Mucosa of descending colon (tissue), 3 donors: Measurements from ENCODE around the gene SNRK. TPM values are rescaled to one million over a fixed set of nuclear protein-coding genes. Genes with fewer than 3 reads are reported as not detected.

Source experiments
- ATAC-seq: fragments of 200-7000 bp; cut with Tn5 transposase; one replicate; pipeline ENCODE4 v1.9.1; 2020; ENCODE audit warnings: mild to moderate bottlenecking, moderate library complexity
- DNase-seq, 3 donors: peaks; one replicate each; pipeline ENCODE4 v3.0.0-alpha.2; 2020
- H3K36me3 ChIP-seq: fragments of 200-600 bp; one replicate; pipeline ENCODE4 v1.8.0; 2021; ENCODE audit warnings: low read depth, mild to moderate bottlenecking
- H3K4me1 ChIP-seq: fragments of 200-600 bp; one replicate; pipeline ENCODE4 v1.8.0; 2021; ENCODE audit warnings: low read depth, mild to moderate bottlenecking
- H3K4me3 ChIP-seq: fragments of 200-600 bp; one replicate; pipeline ENCODE4 v1.8.0; 2021; ENCODE audit warnings: mild to moderate bottlenecking
- H3K9me3 ChIP-seq: fragments of 200-600 bp; one replicate; pipeline ENCODE4 v1.8.0; 2021; ENCODE audit warnings: mild to moderate bottlenecking
- CTCF ChIP-seq: fragments of 200-600 bp; IDR thresholded peaks from one replicate; pipeline ENCODE4 v1.8.0; 2022; ENCODE audit warnings: antibody characterized with exemption, mild to moderate bottlenecking
- intact Hi-C, 2 donors: fragments of 100-400 bp; cut with DNase I in 1 of 2; cut with micrococcal nuclease in 1 of 2; formaldehyde crosslinking; loops; one replicate each; pipeline versions ENCODE4 v1.11.0 to v1.11.1; 2022; cut with DNase I, micrococcal nuclease
- total RNA-seq, 3 donors: library from RNA; stranded (reverse); fragmentation: NEBNext Ultra II Directional in 2 of 3; extraction: Animal tissue kit (Norgen Biotek cat#: 25700) in 2 of 3; gene quantifications; one replicate each; pipeline versions ENCODE4 v1.2.1 to v1.2.4, GENCODE V29; 2021 to 2023
- donor health status: DM: no; HTN: no; CAD: no; lungs with moderate emphysema.
- donor health status: DM: no; HTN: no; CAD: no.
- donor health status: DM: no; HTN: yes; CAD: no.

Gene SNRK
- total RNA-seq, 3 donors from 2014 or later = 33.2 to 47.6 (median 35.2) TPM

DNA sequence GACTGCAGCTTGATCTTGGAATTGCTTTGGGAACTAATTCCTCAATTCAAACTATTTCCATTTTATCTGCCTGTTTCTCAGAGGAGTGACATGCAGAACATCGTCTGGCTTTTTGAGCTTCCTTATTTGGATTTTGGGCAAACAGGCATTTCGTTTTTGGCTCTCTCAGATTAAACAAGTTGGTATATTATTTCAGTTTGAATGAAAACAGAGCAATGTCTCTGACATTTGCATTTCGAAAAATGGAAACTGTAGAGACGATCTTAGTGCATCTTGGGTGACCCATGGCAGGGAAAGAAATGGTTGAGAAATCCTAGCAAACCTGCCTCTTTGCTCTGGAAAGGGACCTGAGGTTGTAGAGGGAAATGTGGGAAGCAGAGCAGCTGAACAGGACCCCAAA is 33.0 kb upstream of the SNRK start:
- intact Hi-C loops = no loop called here
- DNase-seq (no peak), ATAC-seq (no peak)
- no peaks in the 10 kb centered on the region for H3K4me1 ChIP-seq
- no peaks in the 10 kb centered on the region for H3K9me3 ChIP-seq
- no peak overlapping the region for H3K4me3 ChIP-seq
- no peak for TF ChIP-seq CTCF
- no peaks in the 10 kb centered on the region for H3K36me3 ChIP-seq

- Histone ChIP-seq H3K4me3 (no peak overlapping the region), H3K36me3 (no peaks in the 10 kb centered on the region), H3K9me3 (no peaks in the 10 kb centered on the region), H3K4me1 (no peaks in the 10 kb centered on the region)
- intact Hi-C loops = no loop called here
- no peak for TF ChIP-seq CTCF
- no peak for ATAC-seq
- DNase-seq = no peak
These were observed 32.2 kb upstream of the SNRK start for GRCh38 chr3:43254125-43254524.

- no peaks in the 10 kb centered on the region for H3K9me3 ChIP-seq
- H3K4me1 ChIP-seq = no peaks in the 10 kb centered on the region
- H3K36me3 ChIP-seq = no peaks in the 10 kb centered on the region
- intact Hi-C loops = no loop called here
- ATAC-seq = no peak
- no peak for TF ChIP-seq CTCF
- no peak overlapping the region for H3K4me3 ChIP-seq
- no peak for DNase-seq
These were observed 30.7 kb upstream of the SNRK start for GRCh38 chr3:43255662-43256061.

DNA sequence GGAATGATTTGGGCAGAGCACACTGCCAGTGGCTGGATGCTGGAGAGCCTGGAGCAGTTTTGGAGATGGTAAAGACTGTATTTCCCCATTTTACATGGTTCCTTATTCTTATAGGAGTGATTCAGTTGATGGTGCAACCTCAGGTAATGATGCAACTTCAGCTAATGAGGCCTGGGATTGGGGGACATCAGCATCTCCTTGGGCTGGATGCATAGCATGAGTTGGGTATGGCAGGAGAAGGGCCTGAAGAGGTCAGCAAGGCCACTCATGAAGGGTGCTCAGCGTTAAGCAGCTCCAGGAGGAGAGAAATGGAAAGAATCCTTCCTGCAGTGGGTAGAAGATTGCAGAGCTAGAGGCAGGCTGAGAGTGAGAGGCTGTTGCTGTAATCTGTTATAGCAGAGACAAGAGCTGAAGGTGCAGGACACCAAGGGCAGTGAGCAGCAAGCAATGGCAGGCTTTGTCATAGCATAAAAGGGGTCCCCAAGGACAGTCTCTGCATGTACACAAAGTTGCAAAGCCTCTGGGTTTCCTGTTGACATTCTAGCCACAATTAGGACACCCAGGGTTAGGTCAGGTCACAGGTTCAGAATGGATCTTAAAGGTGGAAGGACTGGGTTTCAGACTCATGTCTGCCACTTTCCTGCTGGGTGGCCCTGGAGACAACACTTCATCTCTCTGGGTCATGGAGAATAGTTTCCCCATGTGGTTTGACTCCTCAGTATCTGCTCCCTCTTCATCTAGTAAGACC is 29.5 kb upstream of the SNRK start:
- Histone ChIP-seq H3K9me3 (no peaks in the 10 kb centered on the region), H3K4me3 (no peak overlapping the region), H3K4me1 (no peaks in the 10 kb centered on the region), H3K36me3 (no peaks in the 10 kb centered on the region)
- DNase-seq (no peak), ATAC-seq (peak; percentile 30)
- intact Hi-C loops = no loop called here
- no peak for TF ChIP-seq CTCF

DNA sequence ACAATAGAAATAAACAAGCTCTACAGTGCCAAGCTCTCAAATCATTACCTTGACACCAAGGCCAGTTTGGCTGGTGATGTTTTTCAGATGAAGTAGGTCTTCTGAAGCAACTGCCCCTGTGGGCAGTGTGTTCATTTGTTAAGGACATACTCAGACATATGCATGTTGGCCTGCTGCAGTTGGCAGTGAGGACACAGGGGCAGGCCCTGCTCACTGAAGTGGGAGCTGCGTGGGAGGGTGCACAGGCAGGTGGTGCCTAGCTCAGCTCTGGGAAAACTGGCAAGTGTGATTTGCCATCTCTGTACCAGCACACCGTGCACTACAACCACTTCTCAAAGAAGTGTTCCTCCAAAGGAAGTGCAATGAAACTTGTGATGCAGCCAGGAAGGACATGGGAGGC is 28.5 kb upstream of the SNRK start:
- ATAC-seq (no peak), DNase-seq (no peak)
- Histone ChIP-seq H3K36me3 (no peaks in the 10 kb centered on the region), H3K4me1 (no peaks in the 10 kb centered on the region), H3K4me3 (no peak overlapping the region), H3K9me3 (no peaks in the 10 kb centered on the region)
- intact Hi-C loops = no loop called here
- TF ChIP-seq CTCF = no peak

DNA sequence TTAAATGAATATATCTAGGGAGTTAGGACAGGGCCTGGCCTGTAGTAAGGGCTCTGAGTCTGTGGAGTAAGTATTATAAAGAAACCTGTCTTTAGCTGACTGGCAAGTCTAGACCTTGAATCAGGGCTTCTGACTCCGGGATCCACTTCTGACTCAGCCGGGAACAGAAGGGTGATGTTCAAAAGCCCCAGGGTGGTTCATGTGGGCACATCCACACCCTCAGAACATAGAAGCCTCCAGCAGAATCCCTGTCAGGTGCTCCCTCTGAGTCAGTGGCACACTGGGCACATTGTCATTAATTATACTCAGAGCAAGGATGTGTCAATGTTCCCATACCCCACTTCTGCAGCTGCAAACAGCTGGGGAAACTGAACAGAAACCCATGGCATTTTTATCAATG is 26.7 kb upstream of the SNRK start:
- intact Hi-C loops = no loop called here
- Histone ChIP-seq H3K4me3 (no peak overlapping the region), H3K9me3 (no peaks in the 10 kb centered on the region), H3K36me3 (no peaks in the 10 kb centered on the region), H3K4me1 (no peaks in the 10 kb centered on the region)
- no peak for TF ChIP-seq CTCF
- DNase-seq = no peak
- ATAC-seq = no peak
